Measurements from ENCODE around the gene GRID2IP.

Gene GRID2IP

GRCh38 chr7:6496842-6497636, 54.2 kb downstream of the GRID2IP start:
- no peaks in the 10 kb centered on the region for H4K20me1 ChIP-seq (ENCODE audit: insufficient read depth)
- no peaks in the 10 kb centered on the region for H3K4me1 ChIP-seq (ENCODE audit: low read depth, poor library complexity, severe bottlenecking)
- no peak for TF ChIP-seq CTCF (conservative IDR thresholded peaks at IDR 0.05; ENCODE audit: low read depth, low read length)
- no peak overlapping the region for H2AFZ ChIP-seq (ENCODE audit: low read depth)
- no peaks in the 10 kb centered on the region for H3K27me3 ChIP-seq (ENCODE audit: insufficient read depth, low read depth)
- no peaks in the 10 kb centered on the region for H3K36me3 ChIP-seq (ENCODE audit: insufficient read depth)
- H3K27ac ChIP-seq, result no peak overlapping the region
- H3K9ac ChIP-seq, result no peak overlapping the region
- H3K4me2 ChIP-seq, result no peak overlapping the region
- H3K79me2 ChIP-seq (ENCODE audit: insufficient read depth, low read depth), result no peaks in the 10 kb centered on the region
- no peak overlapping the region for H3K4me3 ChIP-seq (IDR thresholded peaks at IDR 0.05; ENCODE audit: insufficient read depth, low read depth, low read length)

GRCh38 chr7:6495597-6496262, 55.5 kb downstream of the GRID2IP start:
- Histone ChIP-seq H4K20me1 (ENCODE audit: insufficient read depth) (no peaks in the 10 kb centered on the region), H2AFZ (ENCODE audit: low read depth) (no peak overlapping the region), H3K27ac (no peak overlapping the region), H3K4me2 (no peak overlapping the region), H3K4me1 (ENCODE audit: low read depth, poor library complexity, severe bottlenecking) (no peaks in the 10 kb centered on the region), H3K4me3 (IDR thresholded peaks at IDR 0.05; ENCODE audit: insufficient read depth, low read depth, low read length) (no peak overlapping the region), H3K27me3 (ENCODE audit: insufficient read depth, low read depth) (no peaks in the 10 kb centered on the region), H3K9ac (no peak overlapping the region), H3K79me2 (ENCODE audit: insufficient read depth, low read depth) (no peaks in the 10 kb centered on the region), H3K36me3 (ENCODE audit: insufficient read depth) (no peaks in the 10 kb centered on the region)
- TF ChIP-seq CTCF (conservative IDR thresholded peaks at IDR 0.05; ENCODE audit: low read depth, low read length), result no peak

GRCh38 chr7:6494365-6494764, 56.9 kb downstream of the GRID2IP start:
- Histone ChIP-seq H3K27me3 (ENCODE audit: insufficient read depth, low read depth) (no peaks in the 10 kb centered on the region), H3K79me2 (ENCODE audit: insufficient read depth, low read depth) (no peaks in the 10 kb centered on the region), H3K4me1 (ENCODE audit: low read depth, poor library complexity, severe bottlenecking) (no peaks in the 10 kb centered on the region), H2AFZ (ENCODE audit: low read depth) (no peak overlapping the region), H3K27ac (no peak overlapping the region), H3K4me2 (no peak overlapping the region), H3K36me3 (ENCODE audit: insufficient read depth) (no peaks in the 10 kb centered on the region), H3K9ac (no peak overlapping the region), H3K4me3 (IDR thresholded peaks at IDR 0.05; ENCODE audit: insufficient read depth, low read depth, low read length) (no peak overlapping the region), H4K20me1 (ENCODE audit: insufficient read depth) (no peaks in the 10 kb centered on the region)
- TF ChIP-seq CTCF (conservative IDR thresholded peaks at IDR 0.05; ENCODE audit: low read depth, low read length), result no peak

GRCh38 chr7:6491194-6491593, 60.1 kb downstream of the GRID2IP start:
- Histone ChIP-seq H3K4me2 (no peak overlapping the region), H2AFZ (ENCODE audit: low read depth) (no peak overlapping the region), H3K9ac (no peak overlapping the region), H3K27me3 (ENCODE audit: insufficient read depth, low read depth) (no peaks in the 10 kb centered on the region), H3K36me3 (ENCODE audit: insufficient read depth) (no peaks in the 10 kb centered on the region), H3K4me3 (IDR thresholded peaks at IDR 0.05; ENCODE audit: insufficient read depth, low read depth, low read length) (no peak overlapping the region), H4K20me1 (ENCODE audit: insufficient read depth) (no peaks in the 10 kb centered on the region), H3K79me2 (ENCODE audit: insufficient read depth, low read depth) (no peaks in the 10 kb centered on the region), H3K4me1 (ENCODE audit: low read depth, poor library complexity, severe bottlenecking) (no peaks in the 10 kb centered on the region), H3K27ac (no peak overlapping the region)
- TF ChIP-seq CTCF (conservative IDR thresholded peaks at IDR 0.05; ENCODE audit: low read depth, low read length), result no peak

Measured in KMS-11 (cell line).